Stimulated activated CD8-positive, alpha-beta memory T cell treated with anti-CD3 and anti-CD28 coated beads, Interleukin-15, amount 100 ng/mL, for 48 hours (primary cell): ENCODE data around the gene RACK1.
"Not testable (repeated sequence)": the region's sequence is repeated elsewhere in the genome, so short reads cannot be mapped to it uniquely, and the experiment has no call there.

Experiments used
- DNase-seq, 2 donors: peaks; one replicate each; pipeline ENCODE4 v3.0.0-alpha.2; 2020; ENCODE audit warnings: low read depth in 2 of 2

RACK1 gene

DNA sequence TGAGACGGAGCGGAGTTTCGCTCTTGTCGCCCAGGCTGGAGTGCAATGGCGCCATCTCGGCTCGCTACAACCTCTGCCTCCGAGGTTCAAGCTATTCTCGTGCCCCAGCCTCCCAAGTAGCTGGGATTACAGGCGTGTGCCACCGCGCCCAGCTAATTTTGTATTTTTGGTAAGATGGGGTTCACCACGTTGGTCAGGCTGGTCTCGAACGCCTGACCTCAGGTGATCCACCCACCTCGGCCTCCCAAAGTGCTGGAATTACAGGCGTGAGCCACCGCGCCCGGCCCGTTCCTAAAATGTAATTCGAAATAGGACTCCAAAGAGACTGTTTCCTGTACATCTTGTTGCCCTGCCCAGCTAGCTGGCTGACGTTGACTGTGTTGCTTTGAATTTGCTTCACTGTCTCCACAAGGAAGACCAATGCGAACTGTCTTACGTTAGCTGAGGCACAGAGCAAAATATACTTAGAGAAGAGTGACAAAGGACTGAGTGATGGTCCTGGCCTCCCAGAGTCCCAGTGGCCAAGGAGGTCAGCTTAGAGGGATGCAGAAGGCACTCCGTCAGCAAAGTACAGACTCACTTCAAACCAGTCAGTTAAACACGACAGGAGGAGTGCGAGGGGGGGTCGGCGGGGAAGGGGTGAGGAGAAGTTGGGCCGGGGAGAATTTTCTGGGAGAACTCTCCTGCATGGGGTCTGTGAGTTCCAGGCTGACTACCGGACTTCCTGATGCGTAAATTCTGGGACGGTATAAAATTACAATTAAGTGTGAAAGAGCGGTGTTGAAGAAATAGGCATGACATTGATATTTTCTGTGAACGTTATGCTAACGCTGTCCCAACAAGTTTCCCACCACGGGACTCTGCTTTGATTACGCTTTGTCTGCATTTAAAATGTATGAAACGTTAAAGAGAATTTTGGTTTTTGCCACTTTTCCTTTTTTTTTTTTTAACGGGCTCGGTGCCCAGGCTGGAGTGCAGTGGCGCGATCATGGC, 27.4 kb downstream of the RACK1 start:
- DNase-seq = no peak

- not testable (repeated sequence) for DNase-seq
Measured at GRCh38 chr5:181214249-181214648, 29.5 kb downstream of the RACK1 start.

DNA sequence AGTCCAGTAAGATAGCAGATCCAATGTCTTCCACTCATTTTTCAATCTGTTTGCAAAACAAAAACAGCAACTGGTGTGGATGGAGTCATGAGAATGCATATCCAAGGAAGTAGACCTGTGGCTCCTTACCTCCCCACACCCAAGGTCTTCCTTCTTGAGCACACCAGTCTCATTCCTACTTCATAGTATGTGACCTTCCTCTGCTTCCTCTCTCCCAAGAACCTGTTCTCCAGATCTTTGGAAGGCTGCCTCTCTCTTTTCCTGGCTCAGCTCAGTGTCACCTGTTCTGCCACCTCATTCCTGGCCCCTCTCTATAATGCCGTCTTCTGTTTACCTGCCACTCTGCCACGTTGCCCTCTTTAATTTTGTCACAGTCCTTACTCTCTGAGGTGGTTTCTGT, 30.8 kb downstream of the RACK1 start:
- DNase-seq = no peak

GRCh38 chr5:181212080-181212479, 31.6 kb downstream of the RACK1 start:
- DNase-seq = no peak

DNA sequence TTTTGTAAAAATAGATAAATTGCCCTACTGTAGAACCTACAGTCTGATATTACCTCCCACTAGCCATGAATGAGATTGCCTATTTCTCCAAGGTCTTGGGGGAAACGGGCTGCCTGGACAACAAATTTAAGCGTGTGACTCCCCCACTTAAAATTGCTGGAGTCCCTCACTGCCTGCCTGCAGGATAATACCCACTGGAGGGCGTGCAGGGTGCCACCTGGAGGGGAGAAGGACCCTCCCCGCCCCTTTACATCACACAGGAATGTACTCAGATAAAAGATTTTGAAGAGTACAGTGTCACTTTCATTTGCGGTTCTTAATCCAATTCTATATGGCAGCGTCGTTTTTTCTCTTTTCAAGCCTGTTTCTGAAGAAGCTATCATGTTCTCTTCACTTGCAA, 32.5 kb downstream of the RACK1 start:
- no peak for DNase-seq

DNA sequence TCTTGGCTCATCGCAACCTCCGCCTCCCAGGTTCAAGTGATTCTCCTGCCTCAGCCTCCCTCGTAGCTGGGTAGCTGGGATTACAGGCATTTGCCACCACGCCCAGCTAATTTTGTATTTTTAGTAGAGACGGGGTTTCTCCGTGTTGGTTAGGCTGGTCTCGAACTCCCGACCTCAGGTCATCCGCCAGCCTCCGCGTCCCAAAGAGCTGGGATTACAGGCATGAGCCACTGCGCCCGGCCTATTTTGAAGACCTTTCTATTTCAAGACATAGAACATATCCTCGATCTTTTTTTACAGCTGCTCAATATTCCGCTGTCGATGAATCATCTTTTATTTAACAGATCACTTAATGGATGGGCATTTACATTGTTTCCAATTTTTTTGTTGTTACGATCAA, 33.0 kb downstream of the RACK1 start:
- DNase-seq = not testable (repeated sequence)

DNA sequence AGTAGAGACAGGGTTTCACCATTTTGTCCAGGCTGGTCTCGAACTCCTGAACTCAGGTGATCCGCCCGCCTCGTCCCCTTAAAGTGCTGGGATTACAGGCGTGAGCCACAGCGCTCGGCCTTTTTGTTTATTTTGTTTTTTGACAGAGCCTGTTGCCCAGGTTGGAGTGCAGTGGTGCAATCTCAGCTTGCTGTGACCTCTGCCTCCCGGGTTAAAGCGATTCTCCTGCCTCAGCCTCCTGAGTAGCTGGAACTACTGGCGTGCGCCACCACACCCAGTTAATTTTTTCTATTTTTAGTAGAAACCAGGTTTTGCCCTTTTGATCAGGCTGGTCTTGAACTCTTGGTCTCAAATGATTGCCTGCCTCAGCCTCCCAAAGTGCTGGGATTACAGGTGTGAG, 33.6 kb downstream of the RACK1 start:
- DNase-seq = not testable (repeated sequence)

DNA sequence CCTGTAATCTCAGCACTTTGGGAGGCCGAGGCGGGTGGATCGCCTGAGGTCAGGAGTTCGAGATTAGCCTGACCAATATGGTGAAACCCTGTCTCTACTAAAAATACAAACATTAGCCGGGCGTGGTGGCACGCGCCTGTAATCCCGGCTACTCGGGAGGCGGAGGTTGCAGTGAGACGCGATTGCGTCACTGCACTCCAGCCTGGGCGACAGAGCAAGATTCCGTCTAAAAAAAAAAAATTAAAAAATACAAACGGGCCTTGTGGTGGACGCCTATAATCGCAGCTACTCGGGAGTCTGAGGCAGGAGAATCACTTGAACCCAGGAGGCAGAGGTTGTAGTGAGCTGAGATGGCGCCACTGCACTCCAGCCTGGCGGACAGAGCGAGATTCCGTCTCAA, 34.7 kb downstream of the RACK1 start:
- DNase-seq = not testable (repeated sequence)

DNA sequence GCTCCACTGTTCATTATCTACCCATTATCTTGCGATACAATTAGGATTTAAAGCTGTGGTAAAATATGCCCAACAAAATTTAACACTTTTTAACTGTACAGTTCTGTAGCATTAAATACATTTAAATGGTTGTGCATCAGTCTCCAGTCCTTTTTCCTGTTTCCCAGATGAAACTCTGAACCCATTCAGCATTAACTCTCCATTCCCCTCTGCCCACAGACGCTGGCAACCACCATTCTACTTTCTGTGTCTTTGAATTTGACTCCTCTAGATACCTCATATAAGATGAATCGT, 35.8 kb downstream of the RACK1 start:
- DNase-seq = no peak

DNA sequence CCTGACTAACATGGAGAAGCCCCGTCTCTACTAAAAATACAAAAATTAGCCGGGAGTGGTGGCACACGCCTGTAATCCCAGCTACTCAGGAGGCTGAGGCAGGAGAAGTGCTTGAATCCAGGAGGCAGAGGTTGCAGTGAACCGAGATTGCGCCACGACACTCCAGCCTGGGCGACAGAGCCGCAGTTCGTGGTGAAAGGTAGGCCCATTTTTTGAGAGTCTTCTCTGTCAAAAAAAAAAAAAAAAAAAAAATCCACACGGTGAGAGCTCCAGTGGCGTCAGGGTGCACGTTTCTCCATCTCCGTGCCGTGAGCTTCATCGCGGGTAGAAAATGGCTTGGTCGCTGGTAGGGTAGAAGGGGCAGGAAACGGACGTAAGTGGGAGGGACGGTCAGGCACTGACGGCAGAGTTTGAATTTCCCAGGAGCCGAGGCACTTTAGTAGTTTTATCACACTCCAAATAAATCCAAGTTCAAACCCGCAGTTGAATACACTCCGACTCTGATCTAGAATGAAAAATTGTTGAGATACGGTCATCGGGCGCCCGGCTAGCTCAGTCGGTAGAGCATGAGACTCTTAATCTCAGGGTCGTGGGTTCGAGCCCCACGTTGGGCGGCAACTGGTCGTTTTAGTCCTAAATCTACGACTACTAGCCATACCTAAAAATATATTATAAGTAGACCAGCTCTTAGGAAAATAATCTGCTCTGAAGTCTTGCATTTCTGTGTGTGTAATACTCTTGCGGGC, 36.3 kb downstream of the RACK1 start:
- peak; percentile 73 to 74 for DNase-seq

DNA sequence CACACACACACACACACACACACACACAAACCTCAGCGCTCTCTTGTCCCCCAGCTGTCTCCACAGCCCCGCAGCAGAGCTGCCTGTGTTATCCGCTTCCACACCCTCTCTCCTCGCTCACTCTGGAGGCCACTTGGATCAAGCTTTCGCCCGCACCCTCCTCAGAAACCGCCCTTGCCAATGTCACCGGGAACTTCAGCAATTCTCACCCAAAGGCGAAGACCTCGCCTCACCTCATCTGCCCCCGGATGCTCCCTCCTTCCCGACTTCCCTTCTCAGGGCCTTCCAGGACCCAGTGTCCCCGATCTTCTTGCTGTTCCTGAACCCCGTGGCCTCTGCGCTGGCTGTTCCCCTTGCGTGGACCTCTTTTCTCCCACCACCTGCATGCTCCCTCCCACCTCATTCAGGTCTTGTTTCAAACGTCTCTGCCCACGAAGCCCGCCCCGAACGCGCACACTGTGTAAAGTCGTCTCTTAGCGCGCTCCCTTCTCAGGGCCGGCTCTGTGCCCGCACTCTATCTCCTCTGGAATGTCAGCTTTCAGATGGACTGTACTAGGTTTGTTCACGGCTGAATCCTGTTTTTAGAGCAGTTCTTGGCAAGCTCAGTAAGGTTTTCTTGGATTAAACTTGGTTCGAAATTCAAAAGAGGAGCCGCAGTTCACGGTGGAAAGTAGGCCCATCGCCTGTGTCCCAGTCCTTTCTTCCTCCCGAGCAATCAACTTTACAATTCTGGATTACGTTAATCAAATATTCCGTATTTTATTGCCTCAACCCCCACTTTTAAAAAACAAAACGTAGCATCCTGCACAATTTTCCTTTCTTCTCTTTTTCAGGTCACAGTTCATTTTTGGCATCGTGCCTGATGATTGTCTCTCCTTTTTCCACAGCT, 37.7 kb downstream of the RACK1 start:
- DNase-seq = no peak

GRCh38 chr5:181204826-181205760, 38.6 kb downstream of the RACK1 start, which contains the start of gene TRIM7:
TRIM7 (minus strand) TSS chr5:181205196; CDS start chr5:181205110, 86 bp downstream.
- no peak for DNase-seq

DNA sequence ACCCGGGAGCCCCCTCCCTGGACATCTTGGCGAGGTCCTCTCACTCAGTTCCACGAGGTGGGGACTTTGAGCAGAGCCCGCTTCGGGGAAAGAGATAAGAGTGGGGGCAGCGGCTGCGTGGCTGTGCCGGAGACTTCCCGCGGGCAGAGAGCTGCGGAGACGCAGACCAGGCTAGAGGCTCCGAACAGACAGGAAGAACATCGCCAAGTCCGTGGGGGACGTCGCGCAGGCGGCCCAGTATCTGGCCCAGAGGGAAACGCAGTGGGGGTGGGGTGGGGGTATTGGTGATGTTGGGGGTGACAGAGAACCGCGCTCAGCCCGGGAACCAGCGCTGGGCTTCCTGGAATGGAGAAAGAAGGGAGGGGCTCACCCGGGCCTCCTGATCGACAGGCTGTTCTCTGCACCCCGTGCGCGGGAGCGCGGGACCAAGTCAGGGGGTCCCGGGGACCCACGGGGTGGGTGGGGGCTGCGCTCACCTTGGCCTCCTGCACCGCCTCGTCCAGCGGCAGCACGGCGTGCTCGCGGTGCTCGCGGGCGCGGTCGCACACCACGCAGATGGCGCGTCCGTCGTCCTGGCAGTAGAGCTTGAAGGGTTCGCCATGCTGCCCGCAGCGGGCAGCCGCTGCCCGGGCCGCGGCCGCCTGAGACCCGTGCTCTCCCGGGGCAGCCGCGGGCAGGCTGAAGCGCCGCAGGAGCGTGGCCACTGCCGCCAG, 39.4 kb downstream of the RACK1 start:
- DNase-seq = no peak

- no peak for DNase-seq
Measured at GRCh38 chr5:181203777-181204112, 40.0 kb downstream of the RACK1 start.

GRCh38 chr5:181203093-181203711, 40.5 kb downstream of the RACK1 start:
- no peak for DNase-seq

DNA sequence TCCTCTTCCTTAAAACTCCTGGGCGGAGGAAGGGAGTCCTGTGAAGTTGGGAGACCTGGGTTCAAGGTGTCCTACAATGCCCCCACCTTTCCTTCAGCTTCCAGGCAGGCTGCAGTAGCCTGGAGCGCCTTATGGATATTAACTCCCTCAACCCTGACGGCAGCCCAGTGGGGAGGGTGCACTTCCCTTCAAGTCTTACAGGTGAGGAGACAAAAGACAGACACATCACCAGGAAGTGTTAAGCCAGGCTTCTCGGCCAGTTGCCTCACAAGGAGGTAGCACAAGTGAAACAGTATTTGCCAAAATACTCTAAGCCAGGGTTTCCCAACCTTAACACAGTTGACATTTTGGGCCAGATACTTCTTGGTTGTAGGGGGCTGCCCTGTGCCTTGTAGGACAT, 42.9 kb downstream of the RACK1 start:
- DNase-seq = no peak

DNA sequence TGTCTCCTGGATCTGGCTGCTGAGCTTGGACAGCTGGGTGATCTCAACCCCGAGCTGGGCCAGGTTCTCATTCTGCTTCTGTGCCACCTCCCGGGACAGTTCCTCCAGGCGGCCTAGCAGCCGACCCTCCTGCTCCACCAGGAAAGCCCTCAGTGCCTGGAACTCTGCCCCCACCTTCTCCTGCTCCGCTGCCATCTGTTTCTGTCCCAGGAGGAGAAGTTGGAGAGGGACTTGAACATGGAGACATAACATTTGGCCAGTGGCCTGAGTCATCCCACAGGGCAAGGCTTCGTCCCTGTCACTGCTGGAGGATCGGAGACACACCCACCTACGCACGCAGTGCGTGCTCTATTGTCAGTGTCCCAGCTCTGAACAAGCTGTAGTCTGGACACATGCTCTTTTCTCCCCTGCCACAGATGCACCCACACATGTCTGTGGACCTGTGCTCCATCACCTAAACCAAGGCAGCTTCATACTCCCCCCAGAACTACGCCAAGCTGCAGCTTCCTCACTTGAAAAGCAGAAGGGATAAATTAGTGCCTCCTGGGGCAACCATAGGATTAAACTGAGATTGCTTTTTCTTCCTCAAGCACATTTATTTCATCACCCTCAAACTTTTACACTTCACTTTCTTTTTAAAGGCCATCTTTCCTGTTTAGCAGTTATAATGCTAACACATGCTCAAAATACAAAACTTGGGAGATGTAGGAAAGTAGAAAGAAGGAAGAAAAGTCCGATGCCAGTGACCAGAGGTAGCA, 43.6 kb downstream of the RACK1 start:
- DNase-seq = no peak

- no peak for DNase-seq
Measured at GRCh38 chr5:181198905-181199519, 44.7 kb downstream of the RACK1 start.
